Activated T-cell treated with anti-CD3 and anti-CD28 coated beads, Interleukin-2, amount 50 U/mL, for 4 hours (primary cell): ENCODE results near the gene SMYD4. TPM values are rescaled to one million over a fixed set of nuclear protein-coding genes. Genes with fewer than 3 reads are reported as not detected.

ENCODE experiments used
- ATAC-seq, 2 donors: fragments of 200-7000 bp; cut with Tn5 transposase; one replicate each; pipeline ENCODE4 v1.10.0; 2021
- DNase-seq: peaks from one replicate; pipeline ENCODE4 v3.0.0-alpha.2; 2020
- H3K27me3 Mint-ChIP-seq: one replicate; pipeline ENCODE4 v1.8.0; 2021; ENCODE audit warnings: low read depth, mixed read lengths
- H3K36me3 Mint-ChIP-seq: one replicate; pipeline ENCODE4 v1.8.0; 2022; ENCODE audit warnings: mixed read lengths; ENCODE audit not compliant: insufficient read depth
- H3K4me1 Mint-ChIP-seq: one replicate; pipeline ENCODE4 v1.8.0; 2021; ENCODE audit warnings: low read depth, mixed read lengths
- H3K4me3 Mint-ChIP-seq: one replicate; pipeline ENCODE4 v1.8.0; 2021; ENCODE audit warnings: mild to moderate bottlenecking, moderate library complexity, mixed read lengths
- H3K9me3 Mint-ChIP-seq: one replicate; pipeline ENCODE4 v1.8.0; 2021; ENCODE audit warnings: mixed read lengths
- total RNA-seq, 3 donors: library from RNA; stranded (reverse); gene quantifications; one replicate each; pipeline ENCODE4 v1.2.1, GENCODE V29; 2021

SMYD4 gene, protein sequence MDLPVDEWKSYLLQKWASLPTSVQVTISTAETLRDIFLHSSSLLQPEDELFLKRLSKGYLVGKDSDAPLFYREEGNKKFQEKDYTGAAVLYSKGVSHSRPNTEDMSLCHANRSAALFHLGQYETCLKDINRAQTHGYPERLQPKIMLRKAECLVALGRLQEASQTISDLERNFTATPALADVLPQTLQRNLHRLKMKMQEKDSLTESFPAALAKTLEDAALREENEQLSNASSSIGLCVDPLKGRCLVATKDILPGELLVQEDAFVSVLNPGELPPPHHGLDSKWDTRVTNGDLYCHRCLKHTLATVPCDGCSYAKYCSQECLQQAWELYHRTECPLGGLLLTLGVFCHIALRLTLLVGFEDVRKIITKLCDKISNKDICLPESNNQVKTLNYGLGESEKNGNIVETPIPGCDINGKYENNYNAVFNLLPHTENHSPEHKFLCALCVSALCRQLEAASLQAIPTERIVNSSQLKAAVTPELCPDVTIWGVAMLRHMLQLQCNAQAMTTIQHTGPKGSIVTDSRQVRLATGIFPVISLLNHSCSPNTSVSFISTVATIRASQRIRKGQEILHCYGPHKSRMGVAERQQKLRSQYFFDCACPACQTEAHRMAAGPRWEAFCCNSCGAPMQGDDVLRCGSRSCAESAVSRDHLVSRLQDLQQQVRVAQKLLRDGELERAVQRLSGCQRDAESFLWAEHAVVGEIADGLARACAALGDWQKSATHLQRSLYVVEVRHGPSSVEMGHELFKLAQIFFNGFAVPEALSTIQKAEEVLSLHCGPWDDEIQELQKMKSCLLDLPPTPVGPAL
- total RNA-seq: 10 to 100 TPM; 14.2 to 15.2 (median 14.8) TPM

DNA sequence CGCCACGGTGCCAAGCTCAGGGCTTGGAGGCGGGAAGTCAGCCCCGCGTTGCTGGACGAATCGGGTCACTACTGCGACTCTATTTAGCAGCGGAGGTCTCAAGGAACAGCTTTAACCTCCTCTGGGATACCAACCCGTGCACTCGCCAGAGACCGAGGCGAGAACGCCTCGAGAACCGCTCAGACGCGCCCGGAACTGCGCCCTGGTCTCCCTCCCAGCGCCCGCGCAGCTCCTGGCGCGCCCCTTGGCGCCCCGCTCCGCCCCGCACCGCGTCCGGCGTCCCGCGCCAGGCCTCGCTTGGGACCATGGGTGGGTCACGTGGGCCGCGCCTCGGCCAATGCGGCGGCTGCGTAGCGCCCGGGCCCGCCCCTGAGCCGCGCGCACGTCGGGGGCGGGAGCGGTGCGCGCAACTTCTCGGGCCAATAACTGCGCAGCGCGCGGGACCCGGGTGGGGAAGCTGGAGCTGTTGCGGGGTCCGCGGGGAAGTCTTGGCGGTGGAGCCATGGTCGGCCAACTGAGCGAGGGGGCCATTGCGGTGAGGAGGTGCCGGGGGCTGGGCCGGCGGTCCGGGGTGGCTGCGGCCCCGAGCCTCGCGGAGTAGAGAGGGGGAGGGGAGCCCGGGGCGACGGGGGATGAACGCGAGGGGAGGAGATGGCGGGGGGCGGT lies at the start of gene SMYD4, which contains the start of gene RPA1:
Gene SMYD4, minus strand, starts transcription at position 311 of the 666 bp plus-strand sequence. CDS start 1,908 bp downstream, outside the sequence.
Gene RPA1, plus strand, starts transcription at position 414 of the 666 bp plus-strand sequence. Its CDS starts 89 bp downstream, at position 503.
- peaks cover 57% of the 10 kb centered on the region for H3K4me1 Mint-ChIP-seq
- peak; percentile 77 for DNase-seq
- no peaks in the 10 kb centered on the region for H3K27me3 Mint-ChIP-seq
- H3K4me3 Mint-ChIP-seq: peak within 1 kb of the TSS; percentile 95
- peak; percentile 96 for ATAC-seq
- peaks cover 20% of the 10 kb centered on the region for H3K36me3 Mint-ChIP-seq
- H3K9me3 Mint-ChIP-seq: no peaks in the 10 kb centered on the region

DNA sequence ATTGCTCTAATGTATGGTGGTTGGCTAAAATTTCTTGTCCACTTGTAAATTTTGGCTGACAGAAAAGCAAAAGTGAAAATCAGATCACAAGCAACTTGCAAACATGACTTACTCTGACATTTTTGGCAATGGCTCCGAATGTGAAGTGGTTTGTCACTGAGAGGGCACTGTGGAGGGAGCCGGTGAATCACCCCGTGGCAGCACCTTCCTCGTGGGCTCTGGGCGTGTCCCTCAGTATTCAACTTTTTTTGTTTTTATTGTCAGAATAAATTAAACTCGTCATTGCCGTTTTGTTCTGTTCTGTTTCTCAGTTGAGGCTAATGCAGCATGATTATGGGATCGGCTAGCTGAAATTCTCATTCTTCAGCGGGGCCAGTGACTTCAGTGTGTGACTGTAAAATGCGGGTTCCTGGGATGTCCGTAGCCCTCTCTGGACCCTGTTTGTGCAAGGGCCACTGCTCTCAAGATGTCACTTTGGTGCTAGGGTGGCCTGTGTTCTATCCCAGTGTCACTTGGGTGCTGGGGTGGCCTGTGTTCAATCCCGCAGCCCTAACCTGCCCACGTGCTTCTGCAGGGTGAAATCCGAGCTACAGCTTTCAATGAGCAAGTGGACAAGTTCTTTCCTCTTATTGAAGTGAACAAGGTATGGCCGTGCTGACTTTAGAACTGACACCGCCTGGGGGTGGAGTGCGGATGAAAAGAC lies 48.9 kb upstream of the SMYD4 start:
- no peak for DNase-seq
- Mint-ChIP-seq H3K36me3 (peaks cover 51% of the 10 kb centered on the region), H3K27me3 (no peaks in the 10 kb centered on the region), H3K4me1 (peaks cover 18% of the 10 kb centered on the region), H3K4me3 (no peak overlapping the region), H3K9me3 (no peaks in the 10 kb centered on the region)
- no peak for ATAC-seq

DNA sequence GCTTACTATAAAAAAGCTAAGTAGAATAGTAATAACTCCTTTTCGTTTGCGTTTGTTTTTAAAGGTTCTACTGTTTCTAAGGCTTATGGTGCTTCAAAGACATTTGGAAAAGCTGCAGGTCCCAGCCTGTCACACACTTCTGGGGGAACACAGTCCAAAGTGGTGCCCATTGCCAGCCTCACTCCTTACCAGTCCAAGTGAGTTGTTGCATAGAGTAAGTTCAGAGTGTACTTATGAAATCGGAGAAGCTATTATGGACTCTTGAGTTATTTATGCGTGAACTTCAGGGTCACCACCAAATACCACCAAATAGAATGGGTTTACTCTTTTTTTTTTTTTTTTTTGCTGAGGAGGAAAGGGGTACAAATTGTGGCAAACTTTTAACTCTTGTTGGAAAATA lies 45.9 kb upstream of the SMYD4 start:
- H3K9me3 Mint-ChIP-seq: no peaks in the 10 kb centered on the region
- no peaks in the 10 kb centered on the region for H3K27me3 Mint-ChIP-seq
- H3K36me3 Mint-ChIP-seq: peaks cover 44% of the 10 kb centered on the region
- no peak for ATAC-seq
- DNase-seq: no peak
- H3K4me3 Mint-ChIP-seq: no peak overlapping the region
- peaks cover 47% of the 10 kb centered on the region for H3K4me1 Mint-ChIP-seq

DNA sequence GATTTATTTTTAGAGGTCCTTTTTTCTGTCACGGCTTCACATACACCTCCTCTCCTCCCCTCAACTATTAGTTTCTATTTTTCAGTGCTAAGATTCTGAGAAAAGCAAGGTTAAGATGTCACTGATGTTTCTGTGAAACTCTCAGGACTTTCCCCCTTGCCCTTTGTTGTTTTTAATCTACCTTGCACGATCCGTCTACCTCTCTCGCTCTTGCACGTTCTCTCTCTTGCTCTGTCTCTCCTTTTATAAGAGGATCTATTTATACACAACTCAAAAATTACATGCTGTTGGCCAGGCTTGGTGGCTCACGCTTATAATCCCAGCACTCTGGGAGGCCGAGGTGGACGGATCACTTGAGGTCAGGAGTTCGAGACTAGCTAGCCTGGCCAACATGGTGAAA lies 43.7 kb upstream of the SMYD4 start:
- ATAC-seq (peak; percentile 75 to 79), DNase-seq (no peak)
- H3K4me1 Mint-ChIP-seq: peaks cover 58% of the 10 kb centered on the region
- peak overlapping the region; percentile 58 for H3K4me3 Mint-ChIP-seq
- H3K9me3 Mint-ChIP-seq: no peaks in the 10 kb centered on the region
- H3K27me3 Mint-ChIP-seq: no peaks in the 10 kb centered on the region
- H3K36me3 Mint-ChIP-seq: peaks cover 32% of the 10 kb centered on the region

DNA sequence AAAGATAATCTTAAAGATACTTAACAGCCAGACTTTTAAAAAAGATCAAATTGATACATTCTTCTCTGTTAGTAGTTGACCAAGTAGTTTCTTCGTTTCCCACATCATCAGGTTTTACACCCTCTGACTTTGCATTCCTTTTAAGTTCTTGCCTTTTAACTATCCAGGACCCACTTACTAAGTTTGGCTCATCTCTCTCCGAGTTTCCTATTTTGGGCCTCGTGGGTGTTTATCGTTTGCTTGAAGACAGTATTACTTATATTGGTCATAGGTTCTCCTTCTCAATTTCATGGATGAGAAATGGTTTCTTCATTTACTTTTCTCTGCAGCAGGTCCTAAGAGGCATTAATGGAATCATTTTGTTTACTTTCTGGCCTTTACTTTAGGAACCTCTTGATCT lies 43.3 kb upstream of the SMYD4 start:
- peak; percentile 60 to 61 for ATAC-seq
- no peaks in the 10 kb centered on the region for H3K9me3 Mint-ChIP-seq
- DNase-seq: no peak
- H3K4me3 Mint-ChIP-seq: peak overlapping the region; percentile 58
- H3K36me3 Mint-ChIP-seq: peaks cover 32% of the 10 kb centered on the region
- H3K4me1 Mint-ChIP-seq: peaks cover 56% of the 10 kb centered on the region
- H3K27me3 Mint-ChIP-seq: no peaks in the 10 kb centered on the region

DNA sequence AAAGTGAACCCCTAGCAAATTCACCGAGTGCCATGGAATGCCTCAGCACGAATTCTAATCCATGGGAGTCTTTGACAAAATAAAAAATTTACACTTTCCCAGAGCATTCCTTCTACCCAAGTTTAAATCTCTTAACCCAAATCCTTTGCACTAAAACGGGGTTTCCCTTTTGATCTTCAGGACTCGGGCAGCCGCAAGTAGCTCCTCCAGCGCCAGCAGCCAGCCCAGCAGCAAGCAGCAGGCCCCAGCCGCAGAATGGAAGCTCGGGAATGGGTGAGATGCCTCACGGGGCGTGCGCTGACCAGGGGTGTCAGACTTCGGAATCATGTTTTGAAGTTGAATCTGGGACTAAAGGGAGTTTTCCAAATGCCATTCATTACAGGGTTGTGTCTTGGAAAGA lies 42.6 kb upstream of the SMYD4 start:
- Mint-ChIP-seq H3K9me3 (no peaks in the 10 kb centered on the region), H3K36me3 (peaks cover 26% of the 10 kb centered on the region), H3K4me3 (peak overlapping the region; percentile 33), H3K27me3 (no peaks in the 10 kb centered on the region), H3K4me1 (peaks cover 54% of the 10 kb centered on the region)
- ATAC-seq (no peak), DNase-seq (no peak)

DNA sequence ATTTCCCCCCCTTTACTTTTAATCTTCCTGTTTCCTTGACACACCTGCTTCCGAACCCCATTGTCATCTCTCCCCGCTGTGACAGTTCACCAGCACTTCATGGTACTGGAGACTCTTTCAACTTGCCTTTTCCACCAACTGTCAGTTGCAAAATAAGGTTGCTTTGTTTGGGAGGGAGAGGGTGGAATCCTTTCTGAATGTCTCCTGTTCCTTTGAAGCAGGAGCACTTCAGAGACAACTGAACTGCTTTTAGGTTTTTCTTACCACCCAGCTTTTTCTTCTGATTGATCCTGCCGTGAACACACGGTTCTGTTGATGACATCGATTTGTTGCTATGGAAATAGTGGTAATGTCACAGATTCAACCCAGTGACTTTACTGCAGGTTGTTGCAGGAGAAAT lies 42.1 kb upstream of the SMYD4 start:
- DNase-seq (no peak), ATAC-seq (peak in 1 of 2 donors; percentile 3)
- H3K4me1 Mint-ChIP-seq: peaks cover 54% of the 10 kb centered on the region
- no peaks in the 10 kb centered on the region for H3K9me3 Mint-ChIP-seq
- no peaks in the 10 kb centered on the region for H3K27me3 Mint-ChIP-seq
- H3K36me3 Mint-ChIP-seq: peaks cover 24% of the 10 kb centered on the region
- peak overlapping the region; percentile 33 for H3K4me3 Mint-ChIP-seq

DNA sequence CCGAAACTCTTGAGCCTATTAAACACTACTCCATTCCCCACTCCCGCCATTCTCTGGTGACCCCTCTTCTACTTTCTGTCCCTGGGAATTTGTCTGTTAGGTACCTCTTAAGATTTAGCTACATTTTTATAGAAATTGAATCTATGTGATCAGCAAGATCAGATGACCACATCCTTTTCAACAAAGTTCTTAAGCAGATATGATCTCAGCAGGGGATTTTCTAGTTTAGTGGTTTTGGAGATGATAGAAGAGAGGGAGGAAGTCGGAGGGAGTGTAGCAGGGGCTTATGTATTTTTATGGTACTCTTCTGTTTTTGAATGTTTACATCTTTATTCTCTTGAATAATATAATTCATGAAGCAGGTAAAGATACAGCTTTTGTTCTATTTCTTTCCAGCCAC lies 40.9 kb upstream of the SMYD4 start:
- peaks cover 54% of the 10 kb centered on the region for H3K4me1 Mint-ChIP-seq

DNA sequence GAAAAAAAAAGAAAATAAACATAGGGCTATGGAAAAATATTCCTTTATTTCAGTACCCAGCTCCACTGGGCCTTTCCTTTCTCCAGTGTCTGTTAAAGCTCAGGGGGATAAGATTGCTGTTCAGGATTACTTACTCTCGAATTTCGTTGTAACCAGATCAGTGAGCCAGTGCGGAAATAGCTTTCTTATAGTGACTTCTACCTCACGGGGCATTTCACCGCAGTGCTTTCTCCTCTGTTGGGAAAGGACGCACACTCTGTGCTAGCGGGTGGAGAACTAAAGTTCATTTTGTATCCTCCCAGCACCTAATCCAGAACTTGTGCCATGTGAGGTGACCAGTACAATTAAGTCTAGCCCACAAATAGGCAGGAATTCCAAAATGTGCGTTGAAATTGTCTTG lies 38.4 kb upstream of the SMYD4 start:
- DNase-seq (no peak), ATAC-seq (no peak)
- Mint-ChIP-seq H3K36me3 (peaks cover 8% of the 10 kb centered on the region), H3K9me3 (no peaks in the 10 kb centered on the region), H3K4me3 (no peak overlapping the region), H3K27me3 (no peaks in the 10 kb centered on the region), H3K4me1 (peaks cover 40% of the 10 kb centered on the region)

More for the DNA sequence above, 40.9 kb upstream of the SMYD4 start:
- H3K27me3 Mint-ChIP-seq: no peaks in the 10 kb centered on the region
- no peaks in the 10 kb centered on the region for H3K9me3 Mint-ChIP-seq
- ATAC-seq: peak; percentile 65 to 72
- peaks cover 22% of the 10 kb centered on the region for H3K36me3 Mint-ChIP-seq
- H3K4me3 Mint-ChIP-seq: peak overlapping the region; percentile 68
- DNase-seq: no peak

DNA sequence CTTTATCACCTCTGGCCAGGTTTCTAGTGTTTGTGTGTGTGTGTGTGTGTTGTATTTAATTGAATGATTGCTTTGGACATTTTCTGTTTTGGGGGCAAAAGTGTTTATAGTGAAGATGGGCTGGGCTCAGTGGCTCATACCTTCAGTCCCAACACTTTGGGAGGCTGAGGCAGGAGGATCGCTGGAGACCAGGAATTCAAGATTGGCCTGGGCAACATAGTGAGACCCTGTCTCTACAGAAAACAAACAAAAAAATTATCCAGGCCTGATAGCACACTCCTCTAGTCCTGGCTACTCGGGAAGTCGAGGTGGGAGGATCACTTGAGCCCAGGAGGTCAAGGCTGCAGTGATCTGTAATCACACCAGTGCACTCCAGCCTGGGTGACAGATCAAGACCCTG lies 37.6 kb upstream of the SMYD4 start:
- Mint-ChIP-seq H3K36me3 (peaks cover 4% of the 10 kb centered on the region), H3K9me3 (no peaks in the 10 kb centered on the region), H3K4me1 (peaks cover 33% of the 10 kb centered on the region), H3K27me3 (no peaks in the 10 kb centered on the region), H3K4me3 (no peak overlapping the region)
- DNase-seq (no peak), ATAC-seq (no peak)

DNA sequence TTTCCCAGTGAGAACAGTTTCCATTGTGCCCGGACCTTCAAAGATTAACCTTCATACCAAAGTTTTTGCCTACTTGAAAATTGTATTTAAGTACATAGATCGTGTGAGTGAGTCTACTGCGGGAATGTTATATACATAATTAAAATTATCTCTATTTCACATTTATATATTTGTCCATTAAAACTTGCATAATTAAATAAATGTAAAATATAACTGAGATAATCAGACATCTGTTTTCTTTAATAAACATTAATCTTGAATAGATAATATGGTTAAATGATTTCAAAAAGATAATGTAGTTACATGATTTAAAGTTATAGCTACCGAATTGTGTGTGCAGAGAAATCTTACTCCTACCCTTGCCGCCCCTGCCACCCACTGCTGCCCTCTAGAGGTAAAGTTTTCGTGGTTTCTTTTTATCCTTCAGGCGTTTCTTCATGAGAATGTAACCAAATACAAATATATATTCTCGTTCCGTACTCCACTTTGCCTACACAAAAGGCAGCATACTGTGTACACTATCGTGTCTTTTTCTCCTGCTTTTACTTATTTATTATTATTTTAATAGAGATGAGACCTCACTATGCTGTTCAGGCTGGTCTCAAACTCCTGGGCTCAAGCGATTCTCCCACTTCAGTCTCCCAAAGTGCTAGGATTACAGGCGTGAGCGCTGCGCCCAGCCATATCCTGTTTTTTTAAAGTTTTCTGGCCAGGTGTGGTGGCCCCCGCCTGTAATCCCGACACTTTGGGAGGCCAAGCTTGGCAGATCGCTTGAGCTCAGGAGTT lies 35.7 kb upstream of the SMYD4 start:
- no peaks in the 10 kb centered on the region for H3K27me3 Mint-ChIP-seq
- peak in 1 of 2 donors; percentile 46 for ATAC-seq

DNA sequence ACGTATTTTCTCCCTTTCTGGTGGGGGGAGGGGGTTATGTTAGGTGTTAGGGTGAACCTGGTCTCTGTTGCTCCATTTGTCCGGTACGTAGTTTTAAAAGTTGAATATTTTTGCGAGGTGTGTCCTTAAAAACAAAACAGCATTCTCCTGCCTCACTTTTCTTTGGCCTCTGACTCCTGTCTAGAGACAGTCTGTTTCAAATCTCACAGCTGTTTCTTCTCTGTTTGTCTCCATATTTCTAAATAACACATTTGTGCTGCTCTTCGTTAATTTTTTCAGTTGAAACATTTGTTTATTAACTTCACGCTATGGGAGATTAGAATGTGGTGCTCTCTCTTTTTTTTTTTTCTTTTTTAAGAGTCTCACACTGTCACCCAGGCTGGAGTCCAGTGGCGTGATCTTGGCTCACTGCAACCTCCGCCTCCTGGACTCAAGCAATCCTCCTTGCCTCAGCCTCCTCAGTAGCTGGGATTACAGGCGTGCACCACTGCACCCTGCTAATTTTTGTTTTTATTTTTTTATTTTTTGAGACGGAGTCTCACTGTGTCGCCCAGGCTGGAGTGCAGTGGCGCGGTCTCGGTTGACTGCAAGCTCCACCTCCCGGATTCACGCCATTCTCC lies 31.8 kb upstream of the SMYD4 start:
- DNase-seq: no peak
- no peak for ATAC-seq
- H3K27me3 Mint-ChIP-seq: no peaks in the 10 kb centered on the region
- H3K4me3 Mint-ChIP-seq: no peak overlapping the region
- no peaks in the 10 kb centered on the region for H3K9me3 Mint-ChIP-seq
- H3K4me1 Mint-ChIP-seq: peaks cover 4% of the 10 kb centered on the region
- H3K36me3 Mint-ChIP-seq: peaks cover 9% of the 10 kb centered on the region

More for the DNA sequence above, 35.7 kb upstream of the SMYD4 start:
- Mint-ChIP-seq H3K4me3 (no peak overlapping the region), H3K36me3 (peaks cover 8% of the 10 kb centered on the region), H3K4me1 (peaks cover 14% of the 10 kb centered on the region), H3K9me3 (no peaks in the 10 kb centered on the region)
- DNase-seq: peak; percentile 43

DNA sequence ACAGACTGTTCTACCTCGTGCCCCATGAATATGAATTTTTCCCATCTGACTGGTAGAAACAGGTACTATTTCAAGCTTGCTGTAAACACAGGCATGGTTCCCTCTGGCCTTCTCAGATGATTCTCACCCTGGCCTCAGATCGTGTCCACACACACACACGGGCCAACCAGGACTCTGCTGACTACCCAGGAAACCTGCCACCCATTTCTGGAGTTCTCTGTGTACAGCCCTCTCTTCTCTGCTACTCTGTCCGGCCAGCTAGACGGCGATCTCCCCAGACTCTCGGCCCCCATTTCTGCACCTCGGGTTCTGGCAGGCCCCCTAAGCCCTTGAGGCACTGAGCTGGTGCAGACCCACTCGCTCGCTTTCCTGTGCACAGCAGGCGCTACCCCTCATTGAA lies 31.3 kb upstream of the SMYD4 start:
- Mint-ChIP-seq H3K9me3 (no peaks in the 10 kb centered on the region), H3K4me1 (peaks cover 4% of the 10 kb centered on the region), H3K36me3 (peaks cover 9% of the 10 kb centered on the region), H3K27me3 (no peaks in the 10 kb centered on the region), H3K4me3 (no peak overlapping the region)
- DNase-seq (no peak), ATAC-seq (no peak)
